DMS114 treated with DMSO at 0.1 percent for 48 hours (cell line): ENCODE measurements around the gene BCL2L2.

ENCODE experiments used
- DNase-seq: peaks from one replicate; lab custom pipeline; 2025; ENCODE audit not compliant: unreplicated experiment; lab: John Stamatoyannopoulos, UW

BCL2L2 gene

GRCh38 chr14:23352506-23353432, 46.1 kb downstream of the BCL2L2 start, which contains the start of gene SLC22A17:
TSS of gene SLC22A17 (minus strand) at chr14:23352887.
- peak; percentile 81 for DNase-seq

DNA sequence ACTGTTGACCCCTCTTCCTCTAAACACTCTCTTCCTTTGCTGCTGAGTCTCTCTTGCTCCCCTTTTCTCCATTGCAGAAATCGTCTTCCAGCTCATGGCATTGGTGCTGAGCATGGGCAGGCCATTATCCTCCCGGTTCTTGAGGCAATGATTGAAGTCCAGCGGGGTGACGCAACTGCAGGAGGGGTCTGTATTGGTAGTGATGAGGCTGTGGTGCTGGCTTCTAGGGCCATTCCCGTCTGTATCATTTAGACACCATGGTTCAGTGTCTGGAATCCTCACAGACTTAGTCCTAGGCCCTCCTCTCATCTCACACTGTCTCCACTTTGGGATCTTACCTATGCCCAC, 46.8 kb downstream of the BCL2L2 start:
- DNase-seq: no peak

- DNase-seq: no peak
These were observed 48.4 kb downstream of the BCL2L2 start for GRCh38 chr14:23354990-23355389.

- no peak for DNase-seq
These were observed 49.3 kb downstream of the BCL2L2 start for GRCh38 chr14:23355871-23356435.

DNA sequence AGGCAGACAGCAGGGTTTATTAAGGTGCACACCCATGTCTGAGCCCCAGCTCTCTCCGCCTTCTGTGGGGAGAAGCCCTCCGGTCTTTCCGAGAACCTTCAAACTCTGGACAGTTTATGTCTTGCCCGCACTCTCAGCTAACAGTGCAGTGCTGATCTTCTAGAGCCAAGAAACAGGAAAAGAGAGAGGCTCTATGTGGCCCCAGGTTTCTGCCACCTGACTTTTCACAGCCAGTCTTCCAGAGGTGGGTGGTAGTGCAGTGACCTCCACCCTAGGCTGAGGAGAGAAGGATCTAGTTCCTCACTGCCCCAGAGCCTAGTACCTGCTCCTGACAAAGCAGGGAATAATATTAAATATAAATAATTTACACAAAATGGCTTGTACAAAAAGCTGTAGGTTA, 50.0 kb downstream of the BCL2L2 start:
- no peak for DNase-seq

GRCh38 chr14:23357261-23357660, 50.6 kb downstream of the BCL2L2 start:
- DNase-seq: no peak

GRCh38 chr14:23358042-23358441, 51.4 kb downstream of the BCL2L2 start:
- DNase-seq: no peak

DNA sequence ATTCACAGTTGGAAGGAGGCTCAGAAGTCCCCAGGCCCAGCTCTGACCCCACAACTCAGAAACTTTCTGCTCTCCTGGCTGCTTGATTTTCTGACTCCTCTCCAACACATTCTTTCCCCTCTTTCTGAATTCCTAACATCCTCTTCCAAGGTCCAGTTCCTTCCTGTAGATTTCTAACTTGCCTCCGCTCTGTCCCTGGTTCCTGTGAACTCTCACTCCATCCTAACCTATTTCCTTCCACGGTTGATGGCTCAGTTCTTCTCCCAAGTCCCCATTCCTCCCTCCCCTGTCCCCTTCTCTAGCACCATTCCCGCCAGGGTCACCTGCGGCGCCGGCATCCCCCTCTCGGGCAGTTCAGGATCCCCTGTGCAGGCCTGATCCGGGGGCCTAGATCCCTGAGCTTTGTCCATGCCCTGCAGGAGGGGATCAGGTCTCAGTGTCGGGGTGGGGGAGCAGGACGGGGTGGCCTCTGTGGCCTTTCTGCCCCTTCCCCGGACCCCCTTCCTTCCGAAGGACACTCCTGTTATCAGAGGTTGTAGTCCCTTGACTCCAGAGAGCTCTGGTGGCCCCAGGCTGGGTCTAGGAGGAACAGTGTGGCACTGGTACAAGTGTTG, 52.0 kb downstream of the BCL2L2 start:
- DNase-seq: no peak

DNA sequence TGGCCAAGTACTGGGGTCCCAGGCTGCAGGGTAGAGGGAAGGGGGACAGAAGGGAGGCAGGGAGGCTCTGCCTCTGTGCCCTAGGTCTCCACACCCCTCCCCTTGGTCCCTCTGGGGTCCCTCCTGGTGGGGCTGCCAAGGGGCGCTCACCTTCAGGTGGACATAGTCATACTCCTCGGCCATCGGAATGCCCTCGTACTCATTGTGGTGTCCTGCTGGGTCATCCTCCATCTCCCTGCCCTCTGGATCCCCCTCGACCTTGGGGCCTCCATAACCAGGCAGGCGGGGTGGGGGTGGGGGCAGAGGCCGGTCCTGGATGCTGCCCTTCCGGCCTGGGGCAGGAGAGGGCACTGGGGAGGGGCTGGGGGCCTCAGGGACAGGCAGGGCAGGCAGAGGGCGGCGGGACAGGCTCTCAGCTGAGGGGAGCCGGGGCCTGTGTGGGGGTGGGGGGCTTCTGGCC, 52.6 kb downstream of the BCL2L2 start:
- no peak for DNase-seq

GRCh38 chr14:23359722-23360447, 53.3 kb downstream of the BCL2L2 start:
- no peak for DNase-seq

GRCh38 chr14:23360496-23360895, 53.9 kb downstream of the BCL2L2 start:
- no peak for DNase-seq

DNA sequence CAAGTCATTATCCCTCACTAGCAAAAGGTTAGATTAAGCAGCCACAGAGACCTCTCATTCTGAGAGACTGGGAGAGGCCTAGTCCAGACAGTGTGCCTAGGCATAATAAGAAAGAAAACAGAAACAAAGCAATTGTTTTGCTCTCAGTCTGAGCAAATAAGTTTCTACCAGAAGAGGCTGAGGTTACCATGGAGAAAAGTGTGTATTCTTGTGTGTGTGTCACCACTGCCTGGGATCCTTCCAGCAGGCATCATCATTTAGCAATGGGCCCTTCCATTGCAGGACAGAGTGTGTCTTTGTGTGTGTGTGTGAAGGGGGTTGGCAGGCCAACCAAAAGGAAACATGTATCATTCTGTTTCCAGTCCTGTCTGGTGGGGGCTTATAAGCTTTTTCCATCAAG, 54.7 kb downstream of the BCL2L2 start:
- no peak for DNase-seq
